Suprapubic skin (tissue), 4 donors: ENCODE data around the gene NSDHL. TPM values are rescaled to one million over a fixed set of nuclear protein-coding genes. Genes with fewer than 3 reads are reported as not detected.

Experiments
- DNase-seq, 2 donors: peaks; one replicate each; pipeline ENCODE4 v3.0.0-alpha.2; 2019; ENCODE audit warnings: low spot score in 2 of 2
- H3K27ac ChIP-seq: fragments of 200-600 bp; sonication (generic); one replicate; pipeline ENCODE4 v1.5.1; 2019
- H3K27me3 ChIP-seq: fragments of 200-600 bp; sonication (generic); one replicate; pipeline ENCODE4 v1.5.1; 2019
- H3K36me3 ChIP-seq: fragments of 200-600 bp; sonication (generic); one replicate; pipeline ENCODE4 v1.5.1; 2019
- H3K4me1 ChIP-seq: fragments of 200-600 bp; sonication (generic); one replicate; pipeline ENCODE4 v1.5.1; 2019
- H3K4me3 ChIP-seq: fragments of 200-600 bp; sonication (generic); one replicate; pipeline ENCODE4 v1.5.1; 2019; ENCODE audit warnings: mild to moderate bottlenecking
- H3K9me3 ChIP-seq: fragments of 200-600 bp; sonication (generic); one replicate; pipeline ENCODE4 v1.5.1; 2019
- CTCF ChIP-seq, 2 donors: fragments of 200-600 bp in 1 of 2; fragments of 450-650 bp in 1 of 2; sonication (generic) in 1 of 2; IDR thresholded peaks; one replicate each; pipeline ENCODE4 v1.5.1; 2016 to 2019; ENCODE audit warnings: antibody characterized with exemption in 2 of 2, mild to moderate bottlenecking in 1 of 2, moderate library complexity in 1 of 2
- EP300 ChIP-seq: sonication (generic); formaldehyde crosslinking; IDR thresholded peaks from one replicate; pipeline ENCODE4 v1.6.1; 2017; ENCODE audit warnings: antibody characterized with exemption
- POLR2A ChIP-seq, 2 donors: fragments of 450-650 bp; IDR thresholded peaks; one replicate each; pipeline ENCODE4 v1.6.1; 2017; ENCODE audit warnings: antibody characterized with exemption in 2 of 2, mild to moderate bottlenecking in 2 of 2, moderate library complexity in 2 of 2
- POLR2AphosphoS5 ChIP-seq, 3 donors: sonication (generic); formaldehyde crosslinking; IDR thresholded peaks; one replicate each; pipeline ENCODE4 v1.6.1; 2017; ENCODE audit warnings: antibody characterized with exemption in 3 of 3
- WGBS: methylation state at CpG from one replicate; pipeline ENCODE4 v1.1.5; 2018; 5-methylcytosine and 5-hydroxymethylcytosine counted together
- total RNA-seq, 4 donors: library from RNA; depleted of rRNA; stranded (reverse); fragments of >200 nt; gene quantifications; one replicate each; pipeline ENCODE4 v1.1.0, GENCODE V29; 2016

NSDHL gene
- total RNA-seq, 4 donors from 2014 or later = 11.8 to 34.1 (median 22.4) TPM

- Histone ChIP-seq H3K27ac (no peak overlapping the region), H3K36me3 (no peaks in the 10 kb centered on the region), H3K4me3 (no peak overlapping the region), H3K4me1 (peaks cover 10% of the 10 kb centered on the region), H3K27me3 (no peaks in the 10 kb centered on the region), H3K9me3 (no peaks in the 10 kb centered on the region)
- no peak for TF ChIP-seq POLR2A (IDR thresholded peaks at IDR 0.05)
- no peak for TF ChIP-seq CTCF (IDR thresholded peaks at IDR 0.05)
- no peak for TF ChIP-seq EP300
- TF ChIP-seq POLR2AphosphoS5 (IDR thresholded peaks at IDR 0.05) = no peak
- DNase-seq = no peak
- WGBS = 83% methylated on average over 2 of the region's 2 CpGs
These were observed 50.4 kb downstream of the NSDHL start for GRCh38 chrX:152881289-152881688.

GRCh38 chrX:152884171-152884570 is 53.3 kb downstream of the NSDHL start:
- TF ChIP-seq EP300 = no peak
- no peak for TF ChIP-seq POLR2A (IDR thresholded peaks at IDR 0.05)
- TF ChIP-seq CTCF (IDR thresholded peaks at IDR 0.05) = no peak
- TF ChIP-seq POLR2AphosphoS5 (IDR thresholded peaks at IDR 0.05) = no peak

GRCh38 chrX:152886716-152887115 is 55.9 kb downstream of the NSDHL start:
- no peak for TF ChIP-seq EP300
- TF ChIP-seq CTCF (IDR thresholded peaks at IDR 0.05) = no peak
- TF ChIP-seq POLR2AphosphoS5 (IDR thresholded peaks at IDR 0.05) = no peak
- no peak for TF ChIP-seq POLR2A (IDR thresholded peaks at IDR 0.05)
- Histone ChIP-seq H3K4me3 (no peak overlapping the region), H3K4me1 (no peaks in the 10 kb centered on the region), H3K27me3 (no peaks in the 10 kb centered on the region), H3K27ac (no peak overlapping the region), H3K36me3 (no peaks in the 10 kb centered on the region), H3K9me3 (no peaks in the 10 kb centered on the region)
- 47% methylated on average over 3 of the region's 3 CpGs for WGBS
- DNase-seq = no peak

More at GRCh38 chrX:152884171-152884570, 53.3 kb downstream of the NSDHL start:
- Histone ChIP-seq H3K4me3 (no peak overlapping the region), H3K36me3 (no peaks in the 10 kb centered on the region), H3K9me3 (no peaks in the 10 kb centered on the region), H3K27me3 (no peaks in the 10 kb centered on the region), H3K27ac (no peak overlapping the region), H3K4me1 (no peaks in the 10 kb centered on the region)
- 62% methylated on average over 6 of the region's 6 CpGs for WGBS
- no peak for DNase-seq

GRCh38 chrX:152892499-152892898 is 61.6 kb downstream of the NSDHL start:
- TF ChIP-seq POLR2AphosphoS5 (IDR thresholded peaks at IDR 0.05) (no peak), CTCF (IDR thresholded peaks at IDR 0.05) (no peak), POLR2A (IDR thresholded peaks at IDR 0.05) (no peak), EP300 (no peak)
- Histone ChIP-seq H3K27me3 (no peaks in the 10 kb centered on the region), H3K4me3 (no peak overlapping the region), H3K9me3 (no peaks in the 10 kb centered on the region), H3K27ac (no peak overlapping the region), H3K4me1 (peaks cover 12% of the 10 kb centered on the region), H3K36me3 (no peaks in the 10 kb centered on the region)
- WGBS = 71% methylated on average over 4 of the region's 4 CpGs
- DNase-seq = no peak

- no peak for DNase-seq
- TF ChIP-seq POLR2AphosphoS5 (IDR thresholded peaks at IDR 0.05) (no peak), POLR2A (IDR thresholded peaks at IDR 0.05) (no peak), EP300 (no peak), CTCF (IDR thresholded peaks at IDR 0.05) (no peak)
- no peaks in the 10 kb centered on the region for H3K27me3 ChIP-seq
- H3K4me3 ChIP-seq = no peak overlapping the region
- 70% methylated on average over 18 of the region's 22 CpGs for WGBS
- H3K36me3 ChIP-seq = no peaks in the 10 kb centered on the region
- no peaks in the 10 kb centered on the region for H3K9me3 ChIP-seq
- peaks cover 16% of the 10 kb centered on the region for H3K4me1 ChIP-seq
- no peak overlapping the region for H3K27ac ChIP-seq
These were observed 62.4 kb downstream of the NSDHL start for GRCh38 chrX:152892999-152893891.
